HEK293 (cell line): ENCODE data around the gene DAZAP1.

ENCODE experiments used
- CTCF ChIA-PET: fragments of 350-600 bp; formaldehyde crosslinking; extraction: SDS; loops from one replicate; lab custom pipeline; 2021; ENCODE audit warnings: antibody characterized with exemption; lab: Yijun Ruan, JAX
- POLR2A ChIA-PET: fragments of 300-600 bp; formaldehyde crosslinking; extraction: SDS; loops from one replicate; lab custom pipeline; 2020; ENCODE audit warnings: antibody characterized with exemption, inconsistent platforms; lab: Yijun Ruan, JAX
- H3K27ac ChIP-seq: fragments of 200-500 bp; sonication (Bioruptor generic); 2 replicates; pipeline ENCODE4 v1.5.1; 2014; ENCODE audit warnings: low read depth, low read length, control low read depth, inconsistent platforms; ENCODE audit errors: extremely low read depth
- H3K36me3 ChIP-seq, 2 experiments: fragments of 200-500 bp in 1 of 2; sonication (Bioruptor generic) in 1 of 2; 1 replicate in 1 of 2; 2 replicates in 1 of 2; pipeline ENCODE4 v1.5.1; 2014 to 2017; ENCODE audit warnings: inconsistent platforms in 2 of 2, low read length in 2 of 2; ENCODE audit not compliant: control insufficient read depth in 2 of 2, insufficient read depth in 1 of 2
- H3K4me1 ChIP-seq: fragments of 200-500 bp; sonication (Bioruptor generic); 2 replicates; pipeline ENCODE4 v1.5.1; 2014; ENCODE audit warnings: mild to moderate bottlenecking, low read length, inconsistent platforms; ENCODE audit not compliant: control insufficient read depth, insufficient read depth
- H3K4me3 ChIP-seq: 2 replicates; pipeline ENCODE4 v1.5.1; 2011; ENCODE audit warnings: low read depth, mild to moderate bottlenecking, control low read depth, low read length, moderate library complexity
- H3K9me3 ChIP-seq: fragments of 200-500 bp; sonication (Bioruptor generic); 2 replicates; pipeline ENCODE4 v1.5.1; 2014; ENCODE audit warnings: low read depth, low read length, inconsistent platforms; ENCODE audit not compliant: control insufficient read depth, insufficient read depth
- BCL6B ChIP-seq: fragments of 450-650 bp; formaldehyde crosslinking; IDR thresholded peaks from 2 replicates; pipeline ENCODE4 v1.5.1; 2017; ENCODE audit warnings: missing biosample characterization, missing genetic modification characterization
- FEZF1 ChIP-seq: fragments of 450-650 bp; formaldehyde crosslinking; IDR thresholded peaks from 2 replicates; pipeline ENCODE4 v1.5.1; 2016; ENCODE audit warnings: missing biosample characterization, missing genetic modification characterization
- GLIS2 ChIP-seq: fragments of 450-650 bp; formaldehyde crosslinking; IDR thresholded peaks from 2 replicates; pipeline ENCODE4 v1.5.1; 2016; ENCODE audit warnings: missing biosample characterization, missing genetic modification characterization
- HIC1 ChIP-seq: fragments of 450-650 bp; formaldehyde crosslinking; IDR thresholded peaks from 2 replicates; pipeline ENCODE4 v1.5.1; 2016; ENCODE audit warnings: missing biosample characterization, missing genetic modification characterization
- KLF1 ChIP-seq: fragments of 450-650 bp; formaldehyde crosslinking; IDR thresholded peaks from 2 replicates; pipeline ENCODE4 v1.5.1; 2016; ENCODE audit warnings: missing biosample characterization, missing genetic modification characterization
- KLF8 ChIP-seq: fragments of 450-650 bp; formaldehyde crosslinking; IDR thresholded peaks from 2 replicates; pipeline ENCODE4 v1.5.1; 2016; ENCODE audit warnings: missing biosample characterization, missing genetic modification characterization
- PBX3 ChIP-seq: sonication (generic); formaldehyde crosslinking; IDR thresholded peaks from 2 replicates; pipeline ENCODE4 v1.8.1; 2022; ENCODE audit warnings: mild to moderate bottlenecking, moderate library complexity, missing genetic modification reagents
- PRDM10 ChIP-seq: fragments of 450-650 bp; formaldehyde crosslinking; IDR thresholded peaks from 2 replicates; pipeline ENCODE4 v1.5.1; 2016; ENCODE audit warnings: missing biosample characterization, missing genetic modification characterization
- SP2 ChIP-seq: fragments of 450-650 bp; formaldehyde crosslinking; IDR thresholded peaks from 2 replicates; pipeline ENCODE4 v1.5.1; 2016; ENCODE audit warnings: missing biosample characterization, missing genetic modification characterization
- ZBTB48 ChIP-seq: fragments of 450-650 bp; formaldehyde crosslinking; IDR thresholded peaks from 2 replicates; pipeline ENCODE4 v1.5.1; 2016; ENCODE audit warnings: missing biosample characterization, missing genetic modification characterization
- ZFP41 ChIP-seq: fragments of 450-650 bp; formaldehyde crosslinking; IDR thresholded peaks from 2 replicates; pipeline ENCODE4 v1.5.1; 2016; ENCODE audit warnings: missing biosample characterization, missing genetic modification characterization, borderline replicate concordance
- ZNF202 ChIP-seq: fragments of 450-650 bp; formaldehyde crosslinking; IDR thresholded peaks from 2 replicates; pipeline ENCODE4 v1.5.1; 2016; ENCODE audit warnings: missing biosample characterization, missing genetic modification characterization, borderline replicate concordance
- ZNF223 ChIP-seq: fragments of 450-650 bp; formaldehyde crosslinking; IDR thresholded peaks from 2 replicates; pipeline ENCODE4 v1.5.1; 2016; ENCODE audit warnings: missing biosample characterization, missing genetic modification characterization
- ZNF513 ChIP-seq: fragments of 450-650 bp; IDR thresholded peaks from 2 replicates; pipeline ENCODE4 v1.5.1; 2018; ENCODE audit warnings: missing biosample characterization, missing genetic modification characterization
- ZNF600 ChIP-seq: fragments of 450-650 bp; formaldehyde crosslinking; IDR thresholded peaks from 2 replicates; pipeline ENCODE4 v1.5.1; 2016; ENCODE audit warnings: missing biosample characterization, missing genetic modification characterization
- ZNF623 ChIP-seq: fragments of 450-650 bp; formaldehyde crosslinking; IDR thresholded peaks from 2 replicates; pipeline ENCODE4 v1.5.1; 2016; ENCODE audit warnings: missing biosample characterization, missing genetic modification characterization
- ZNF629 ChIP-seq: fragments of 450-650 bp; formaldehyde crosslinking; IDR thresholded peaks from 2 replicates; pipeline ENCODE4 v1.5.1; 2017; ENCODE audit warnings: missing biosample characterization, missing genetic modification characterization
- ZNF664 ChIP-seq: fragments of 450-650 bp; formaldehyde crosslinking; IDR thresholded peaks from 2 replicates; pipeline ENCODE4 v1.5.1; 2016; ENCODE audit warnings: missing biosample characterization, missing genetic modification characterization
- ZNF707 ChIP-seq: fragments of 450-650 bp; formaldehyde crosslinking; IDR thresholded peaks from 2 replicates; pipeline ENCODE4 v1.5.1; 2016; ENCODE audit warnings: missing biosample characterization, missing genetic modification characterization
- ZSCAN23 ChIP-seq: fragments of 450-650 bp; formaldehyde crosslinking; IDR thresholded peaks from 2 replicates; pipeline ENCODE4 v1.5.1; 2016; ENCODE audit warnings: missing biosample characterization, missing genetic modification characterization

Gene DAZAP1

GRCh38 chr19:1422943-1423342 is 15.6 kb downstream of the DAZAP1 start (continued):
- TF ChIP-seq ZNF223 (tag by site-specific recombination) (no peak), ZSCAN23 (no peak), ZNF629 (tag by site-specific recombination) (no peak), ZNF202 (no peak)

GRCh38 chr19:1423436-1424191 is 16.2 kb downstream of the DAZAP1 start:
- no peak overlapping the region for H3K27ac ChIP-seq
- no peaks in the 10 kb centered on the region for H3K4me1 ChIP-seq
- H3K9me3 ChIP-seq: no peaks in the 10 kb centered on the region
- CTCF ChIA-PET: interaction anchor here (0.8 kb wide), 1 partner anchor 144 kb away, joined by 4 read pairs; no protein-coding TSS in a partner anchor
- TF ChIP-seq ZNF707 (tag by site-specific recombination) (no peak), SP2 (tag by site-specific recombination) (no peak), ZBTB48 (tag by site-specific recombination) (no peak), PRDM10 (tag by site-specific recombination) (no peak), FEZF1 (tag by site-specific recombination) (no peak), BCL6B (tag by site-specific recombination) (peak; percentile 5; the same call in 1 of the 2 replicates), ZNF600 (tag by site-specific recombination) (0 out of 2 replicates have a peak, but pooled peaks have one; percentile 8), ZNF623 (no peak), ZNF664 (tag by site-specific recombination) (no peak)
- POLR2A ChIA-PET: no interaction called here
- H3K4me3 ChIP-seq: no peak overlapping the region
- peaks cover 5 to 99% of the 10 kb centered on the region in 2 experiments for H3K36me3 ChIP-seq

- H3K4me3 ChIP-seq: no peak overlapping the region
- peaks cover 7 to 99% of the 10 kb centered on the region in 2 experiments for H3K36me3 ChIP-seq
- TF ChIP-seq KLF1 (tag by site-specific recombination): peak; percentile 43; the same call in 1 of the 2 replicates
- no peak for TF ChIP-seq ZFP41 (tag by site-specific recombination)
- peak; percentile 50; the same call in 1 of the 2 replicates for TF ChIP-seq KLF8
- TF ChIP-seq GLIS2 (tag by site-specific recombination): no peak
- TF ChIP-seq HIC1 (tag by site-specific recombination): no peak
- TF ChIP-seq ZNF513 (tag by site-specific recombination): no peak
- no peak for TF ChIP-seq PBX3 (CRISPR knock-in tag)
- TF ChIP-seq ZNF629 (tag by site-specific recombination): no peak
Observed at GRCh38 chr19:1424192-1424955, 17.0 kb downstream of the DAZAP1 start.

More at GRCh38 chr19:1424192-1424955, 17.0 kb downstream of the DAZAP1 start:
- POLR2A ChIA-PET: interaction anchor here (0.7 to 1.1 kb wide), 2 partner anchors 9 to 27 kb away, joined by 3 to 4 read pairs; no protein-coding TSS in a partner anchor
- Histone ChIP-seq H3K27ac (no peak overlapping the region), H3K4me1 (no peaks in the 10 kb centered on the region), H3K9me3 (no peaks in the 10 kb centered on the region)
- CTCF ChIA-PET: interaction anchor here (0.8 kb wide), 1 partner anchor 145 kb away, joined by 4 read pairs; no protein-coding TSS in a partner anchor
